HG02870 (cell line): ENCODE data around the gene RTN4IP1.
"Not testable (repeated sequence)": the region's sequence is repeated elsewhere in the genome, so short reads cannot be mapped to it uniquely, and the experiment has no call there.

Experiments used
- ATAC-seq: cut with Tn5 transposase; IDR thresholded peaks from one replicate; pipeline ENCODE4 v1.9.1; 2021; ENCODE audit warnings: mild to moderate bottlenecking, moderate library complexity; ENCODE audit not compliant: unreplicated experiment

The RTN4IP1 gene

GRCh38 chr6:106586815-106587415 is 42.4 kb downstream of the RTN4IP1 start:
- no peak for ATAC-seq

- no peak for ATAC-seq
Measured at GRCh38 chr6:106581468-106581867, 47.8 kb downstream of the RTN4IP1 start.

GRCh38 chr6:106579281-106579680 is 50.0 kb downstream of the RTN4IP1 start:
- no peak for ATAC-seq

GRCh38 chr6:106574741-106575458 is 54.4 kb downstream of the RTN4IP1 start:
- ATAC-seq, result no peak

GRCh38 chr6:106572875-106573585 is 56.3 kb downstream of the RTN4IP1 start:
- no peak for ATAC-seq

- no peak for ATAC-seq
Measured at GRCh38 chr6:106572436-106572835, 56.9 kb downstream of the RTN4IP1 start.

- ATAC-seq, result no peak
Measured at GRCh38 chr6:106569428-106569827, 59.9 kb downstream of the RTN4IP1 start.

- ATAC-seq, result no peak
Measured at GRCh38 chr6:106568530-106568929, 60.8 kb downstream of the RTN4IP1 start.

- no peak for ATAC-seq
Measured at GRCh38 chr6:106564476-106564875, 64.8 kb downstream of the RTN4IP1 start.

- ATAC-seq, result no peak
Measured at GRCh38 chr6:106563614-106564013, 65.7 kb downstream of the RTN4IP1 start.

- ATAC-seq, result no peak
Measured at GRCh38 chr6:106561686-106562405, 67.5 kb downstream of the RTN4IP1 start.

- ATAC-seq, result no peak
Measured at GRCh38 chr6:106560996-106561685, 68.2 kb downstream of the RTN4IP1 start.

GRCh38 chr6:106559659-106560058 is 69.6 kb downstream of the RTN4IP1 start:
- ATAC-seq, result not testable (repeated sequence)

GRCh38 chr6:106558364-106558763 is 70.9 kb downstream of the RTN4IP1 start:
- no peak for ATAC-seq

- ATAC-seq, result no peak
Measured at GRCh38 chr6:106557837-106558236, 71.5 kb downstream of the RTN4IP1 start.

- no peak for ATAC-seq
Measured at GRCh38 chr6:106556368-106556960, 72.8 kb downstream of the RTN4IP1 start.

GRCh38 chr6:106555767-106556166 is 73.5 kb downstream of the RTN4IP1 start:
- no peak for ATAC-seq

- no peak for ATAC-seq
Measured at GRCh38 chr6:106553440-106553839, 75.9 kb downstream of the RTN4IP1 start.

GRCh38 chr6:106551155-106551554 is 78.1 kb downstream of the RTN4IP1 start:
- ATAC-seq, result no peak

GRCh38 chr6:106549521-106549920 is 79.8 kb downstream of the RTN4IP1 start:
- ATAC-seq, result no peak
